ENCODE data around the gene ADAM15.

ADAM15 gene

GRCh38 chr1:155011437-155012025, 39.6 kb upstream of the ADAM15 start:
- DNase-seq (ENCODE audit: low read depth in 1 of 2, low spot score in 1 of 2): no peak

- DNase-seq (ENCODE audit: low read depth in 1 of 2, low spot score in 1 of 2): no peak
These were observed 39.0 kb upstream of the ADAM15 start for GRCh38 chr1:155012026-155012546.

- DNase-seq (ENCODE audit: low read depth in 1 of 2, low spot score in 1 of 2): no peak
These were observed 38.1 kb upstream of the ADAM15 start for GRCh38 chr1:155012776-155013602.

GRCh38 chr1:155013632-155014031, 37.5 kb upstream of the ADAM15 start:
- DNase-seq (ENCODE audit: low read depth in 1 of 2, low spot score in 1 of 2): peak in 1 of 2 donors; percentile 33

GRCh38 chr1:155014709-155015508, 36.2 kb upstream of the ADAM15 start:
- no peak for DNase-seq (ENCODE audit: low read depth in 1 of 2, low spot score in 1 of 2)

GRCh38 chr1:155015527-155016230, 35.4 kb upstream of the ADAM15 start:
- DNase-seq (ENCODE audit: low read depth in 1 of 2, low spot score in 1 of 2): no peak

GRCh38 chr1:155016231-155016831, 34.8 kb upstream of the ADAM15 start:
- DNase-seq (ENCODE audit: low read depth in 1 of 2, low spot score in 1 of 2): no peak

- DNase-seq (ENCODE audit: low read depth in 1 of 2, low spot score in 1 of 2): peak; percentile 82 to 92
These were observed 33.8 kb upstream of the ADAM15 start for GRCh38 chr1:155017041-155017945.

GRCh38 chr1:155017946-155018316, 33.2 kb upstream of the ADAM15 start:
- no peak for DNase-seq (ENCODE audit: low read depth in 1 of 2, low spot score in 1 of 2)

- DNase-seq (ENCODE audit: low read depth in 1 of 2, low spot score in 1 of 2): no peak
These were observed 32.3 kb upstream of the ADAM15 start for GRCh38 chr1:155018617-155019348.

- no peak for DNase-seq (ENCODE audit: low read depth in 1 of 2, low spot score in 1 of 2)
These were observed 31.5 kb upstream of the ADAM15 start for GRCh38 chr1:155019377-155020245.

- no peak for DNase-seq (ENCODE audit: low read depth in 1 of 2, low spot score in 1 of 2)
These were observed 28.8 kb upstream of the ADAM15 start for GRCh38 chr1:155022136-155022926.

- no peak for DNase-seq (ENCODE audit: low read depth in 1 of 2, low spot score in 1 of 2)
These were observed 28.2 kb upstream of the ADAM15 start for GRCh38 chr1:155022927-155023236.

GRCh38 chr1:155023627-155024026, 27.5 kb upstream of the ADAM15 start:
- DNase-seq (ENCODE audit: low read depth in 1 of 2, low spot score in 1 of 2): no peak

- no peak for DNase-seq (ENCODE audit: low read depth in 1 of 2, low spot score in 1 of 2)
These were observed 26.8 kb upstream of the ADAM15 start for GRCh38 chr1:155024315-155024714.

- no peak for DNase-seq (ENCODE audit: low read depth in 1 of 2, low spot score in 1 of 2)
These were observed 25.0 kb upstream of the ADAM15 start for GRCh38 chr1:155026154-155026553.

GRCh38 chr1:155026588-155026987, 24.5 kb upstream of the ADAM15 start:
- no peak for DNase-seq (ENCODE audit: low read depth in 1 of 2, low spot score in 1 of 2)
